ENCODE data around the gene OR8B3. TPM values are rescaled to one million over a fixed set of nuclear protein-coding genes. Genes with fewer than 3 reads are reported as not detected.

Gene OR8B3
- polyA plus RNA-seq, 1 of the 3 experiments (the other 2 are of a cell fraction): not detected

DNA sequence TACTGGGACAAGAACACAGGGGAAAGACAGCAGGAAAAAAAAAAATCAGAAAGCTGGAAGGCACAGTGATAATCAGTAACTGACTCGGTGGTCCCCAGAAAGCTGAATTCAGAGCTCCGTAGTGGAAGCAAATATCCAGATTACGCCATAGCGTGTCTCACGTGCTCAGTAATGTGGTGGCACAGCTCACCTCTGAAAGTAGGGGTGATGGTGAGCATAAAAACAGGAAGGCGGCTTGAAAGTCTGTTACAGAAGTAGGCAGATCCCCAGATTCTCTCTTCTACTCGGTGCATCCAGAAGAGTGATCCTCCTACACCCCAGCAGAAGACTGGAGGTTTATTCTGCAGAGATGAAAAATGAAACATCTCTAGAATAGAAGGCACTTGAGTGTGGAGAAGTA lies 11.1 kb upstream of the OR8B3 start:
- 7% methylated on average over 7 of the region's 7 CpGs for WGBS (ENCODE audit: low lambda C conversion rate)
- Histone ChIP-seq H3K4me2 (no peak overlapping the region), H3K79me2 (ENCODE audit: insufficient read depth) (no peaks in the 10 kb centered on the region), H3K9ac (no peak overlapping the region), H3F3A (replicated peaks; ENCODE audit: insufficient read depth) (no peaks in the 10 kb centered on the region), H2AFZ (ENCODE audit: low read depth) (no peak overlapping the region), H3K36me3 (replicated peaks in 1 of 2; ENCODE audit: control insufficient read depth in 1 of 2, insufficient read depth in 2 of 2, low read length in 1 of 2) (no peaks in the 10 kb centered on the region), H3K27ac (ENCODE audit: low read depth in 2 of 2, low read length in 1 of 2) (no peak overlapping the region), H3K4me3 (ENCODE audit: low read depth in 2 of 2, low read length in 1 of 2) (no peak overlapping the region), H3K27me3 (ENCODE audit: insufficient read depth) (peaks cover 19% of the 10 kb centered on the region; the same call in 1 of the 2 replicates), H3K9me3 (no peaks in the 10 kb centered on the region), H3K9me2 (no peaks in the 10 kb centered on the region), H3K4me1 (ENCODE audit: control insufficient read depth in 1 of 2, insufficient read depth in 2 of 2, low read depth in 1 of 2, low read length in 1 of 2) (no peaks in the 10 kb centered on the region; a peak in 1 of 4 replicates), H4K20me1 (ENCODE audit: insufficient read depth) (no peaks in the 10 kb centered on the region)
- ChIA-PET POLR2A (no interaction called here), CTCF (no interaction called here)
- no peak for DNase-seq
- TF ChIP-seq NRF1 (IDR thresholded peaks at IDR 0.05; ENCODE audit: low read depth, low read length): no peak
- no peak for TF ChIP-seq RFX5 (IDR thresholded peaks at IDR 0.05; ENCODE audit: low read length)
- TF ChIP-seq EZH2phosphoT487 (IDR thresholded peaks at IDR 0.05; ENCODE audit: borderline replicate concordance, low read depth): no peak
- no peak for TF ChIP-seq FOXJ3 (CRISPR knock-in tag; IDR thresholded peaks at IDR 0.05)
- TF ChIP-seq GATA2 (CRISPR knock-in tag; IDR thresholded peaks at IDR 0.05): no peak
- TF ChIP-seq TAF1 (IDR thresholded peaks at IDR 0.05; ENCODE audit: borderline replicate concordance, low read depth, low read length): no peak
- TF ChIP-seq, protein P1, sequence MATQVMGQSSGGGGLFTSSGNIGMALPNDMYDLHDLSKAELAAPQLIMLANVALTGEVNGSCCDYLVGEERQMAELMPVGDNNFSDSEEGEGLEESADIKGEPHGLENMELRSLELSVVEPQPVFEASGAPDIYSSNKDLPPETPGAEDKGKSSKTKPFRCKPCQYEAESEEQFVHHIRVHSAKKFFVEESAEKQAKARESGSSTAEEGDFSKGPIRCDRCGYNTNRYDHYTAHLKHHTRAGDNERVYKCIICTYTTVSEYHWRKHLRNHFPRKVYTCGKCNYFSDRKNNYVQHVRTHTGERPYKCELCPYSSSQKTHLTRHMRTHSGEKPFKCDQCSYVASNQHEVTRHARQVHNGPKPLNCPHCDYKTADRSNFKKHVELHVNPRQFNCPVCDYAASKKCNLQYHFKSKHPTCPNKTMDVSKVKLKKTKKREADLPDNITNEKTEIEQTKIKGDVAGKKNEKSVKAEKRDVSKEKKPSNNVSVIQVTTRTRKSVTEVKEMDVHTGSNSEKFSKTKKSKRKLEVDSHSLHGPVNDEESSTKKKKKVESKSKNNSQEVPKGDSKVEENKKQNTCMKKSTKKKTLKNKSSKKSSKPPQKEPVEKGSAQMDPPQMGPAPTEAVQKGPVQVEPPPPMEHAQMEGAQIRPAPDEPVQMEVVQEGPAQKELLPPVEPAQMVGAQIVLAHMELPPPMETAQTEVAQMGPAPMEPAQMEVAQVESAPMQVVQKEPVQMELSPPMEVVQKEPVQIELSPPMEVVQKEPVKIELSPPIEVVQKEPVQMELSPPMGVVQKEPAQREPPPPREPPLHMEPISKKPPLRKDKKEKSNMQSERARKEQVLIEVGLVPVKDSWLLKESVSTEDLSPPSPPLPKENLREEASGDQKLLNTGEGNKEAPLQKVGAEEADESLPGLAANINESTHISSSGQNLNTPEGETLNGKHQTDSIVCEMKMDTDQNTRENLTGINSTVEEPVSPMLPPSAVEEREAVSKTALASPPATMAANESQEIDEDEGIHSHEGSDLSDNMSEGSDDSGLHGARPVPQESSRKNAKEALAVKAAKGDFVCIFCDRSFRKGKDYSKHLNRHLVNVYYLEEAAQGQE (IDR thresholded peaks at IDR 0.05; ENCODE audit: low read depth, low read length): no peak
- no peak for TF ChIP-seq EP300 (IDR thresholded peaks at IDR 0.05; ENCODE audit: borderline replicate concordance in 1 of 2, low read depth in 1 of 2, low read length in 1 of 2)
- TF ChIP-seq, protein P2, sequence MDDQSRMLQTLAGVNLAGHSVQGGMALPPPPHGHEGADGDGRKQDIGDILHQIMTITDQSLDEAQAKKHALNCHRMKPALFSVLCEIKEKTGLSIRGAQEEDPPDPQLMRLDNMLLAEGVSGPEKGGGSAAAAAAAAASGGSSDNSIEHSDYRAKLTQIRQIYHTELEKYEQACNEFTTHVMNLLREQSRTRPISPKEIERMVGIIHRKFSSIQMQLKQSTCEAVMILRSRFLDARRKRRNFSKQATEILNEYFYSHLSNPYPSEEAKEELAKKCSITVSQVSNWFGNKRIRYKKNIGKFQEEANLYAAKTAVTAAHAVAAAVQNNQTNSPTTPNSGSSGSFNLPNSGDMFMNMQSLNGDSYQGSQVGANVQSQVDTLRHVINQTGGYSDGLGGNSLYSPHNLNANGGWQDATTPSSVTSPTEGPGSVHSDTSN (IDR thresholded peaks at IDR 0.05): no peak
- TF ChIP-seq MEF2A (IDR thresholded peaks at IDR 0.05; ENCODE audit: borderline replicate concordance, low read depth): no peak

DNA sequence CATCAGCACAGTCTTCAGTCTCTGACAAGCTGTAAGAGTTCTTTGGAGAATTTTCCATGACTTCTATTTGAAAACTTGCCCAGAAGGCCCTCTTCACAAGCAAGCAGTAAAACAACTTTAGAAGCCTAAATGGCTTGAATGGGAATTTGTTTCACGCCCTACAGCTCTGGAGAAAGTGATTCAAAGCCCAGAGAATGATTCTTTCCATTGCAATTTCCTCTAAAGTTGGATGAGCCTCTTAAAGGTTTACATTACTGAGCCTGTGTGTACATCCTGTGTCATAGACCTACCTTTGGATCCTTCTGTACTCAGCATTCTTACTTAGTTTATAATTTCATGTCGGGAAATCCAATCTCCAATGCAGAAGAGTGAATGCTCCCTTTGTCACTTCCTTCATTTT lies 6.8 kb upstream of the OR8B3 start:
- H3K9me3 ChIP-seq: no peaks in the 10 kb centered on the region
- H3K4me3 ChIP-seq (ENCODE audit: low read depth in 2 of 2, low read length in 1 of 2): no peak overlapping the region
- H2AFZ ChIP-seq (ENCODE audit: low read depth): no peak overlapping the region
- no peaks in the 10 kb centered on the region for H3K79me2 ChIP-seq (ENCODE audit: insufficient read depth)
- no peak overlapping the region for H3K27ac ChIP-seq (ENCODE audit: low read depth in 2 of 2, low read length in 1 of 2)
- no peak overlapping the region for H3K9ac ChIP-seq
- no peaks in the 10 kb centered on the region for H3K9me2 ChIP-seq
- H3F3A ChIP-seq (replicated peaks; ENCODE audit: insufficient read depth): no peaks in the 10 kb centered on the region
- H3K36me3 ChIP-seq (replicated peaks in 1 of 2; ENCODE audit: control insufficient read depth in 1 of 2, insufficient read depth in 2 of 2, low read length in 1 of 2): no peaks in the 10 kb centered on the region
- TF ChIP-seq CHD2 (IDR thresholded peaks at IDR 0.05; ENCODE audit: low read length, partially characterized antibody) (no peak), POLR2AphosphoS5 (IDR thresholded peaks at IDR 0.05; ENCODE audit: low read depth, low read length) (no peak), EZH2phosphoT487 (IDR thresholded peaks at IDR 0.05; ENCODE audit: borderline replicate concordance, low read depth) (no peak), RCOR1 (IDR thresholded peaks at IDR 0.05; ENCODE audit: low read length) (no peak), RXRA (IDR thresholded peaks at IDR 0.05; ENCODE audit: borderline replicate concordance, low read depth) (no peak), SMC3 (IDR thresholded peaks at IDR 0.05; ENCODE audit: low read depth, low read length) (no peak), TAF1 (IDR thresholded peaks at IDR 0.05; ENCODE audit: borderline replicate concordance, low read depth, low read length) (no peak), GATA2 (CRISPR knock-in tag; IDR thresholded peaks at IDR 0.05) (no peak), RFX5 (IDR thresholded peaks at IDR 0.05; ENCODE audit: low read length) (no peak), ELF1 (IDR thresholded peaks at IDR 0.05) (no peak)
- TF ChIP-seq, protein P3, sequence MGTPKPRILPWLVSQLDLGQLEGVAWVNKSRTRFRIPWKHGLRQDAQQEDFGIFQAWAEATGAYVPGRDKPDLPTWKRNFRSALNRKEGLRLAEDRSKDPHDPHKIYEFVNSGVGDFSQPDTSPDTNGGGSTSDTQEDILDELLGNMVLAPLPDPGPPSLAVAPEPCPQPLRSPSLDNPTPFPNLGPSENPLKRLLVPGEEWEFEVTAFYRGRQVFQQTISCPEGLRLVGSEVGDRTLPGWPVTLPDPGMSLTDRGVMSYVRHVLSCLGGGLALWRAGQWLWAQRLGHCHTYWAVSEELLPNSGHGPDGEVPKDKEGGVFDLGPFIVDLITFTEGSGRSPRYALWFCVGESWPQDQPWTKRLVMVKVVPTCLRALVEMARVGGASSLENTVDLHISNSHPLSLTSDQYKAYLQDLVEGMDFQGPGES (IDR thresholded peaks at IDR 0.05; ENCODE audit: low read depth, low read length): no peak
- TF ChIP-seq, protein P4, sequence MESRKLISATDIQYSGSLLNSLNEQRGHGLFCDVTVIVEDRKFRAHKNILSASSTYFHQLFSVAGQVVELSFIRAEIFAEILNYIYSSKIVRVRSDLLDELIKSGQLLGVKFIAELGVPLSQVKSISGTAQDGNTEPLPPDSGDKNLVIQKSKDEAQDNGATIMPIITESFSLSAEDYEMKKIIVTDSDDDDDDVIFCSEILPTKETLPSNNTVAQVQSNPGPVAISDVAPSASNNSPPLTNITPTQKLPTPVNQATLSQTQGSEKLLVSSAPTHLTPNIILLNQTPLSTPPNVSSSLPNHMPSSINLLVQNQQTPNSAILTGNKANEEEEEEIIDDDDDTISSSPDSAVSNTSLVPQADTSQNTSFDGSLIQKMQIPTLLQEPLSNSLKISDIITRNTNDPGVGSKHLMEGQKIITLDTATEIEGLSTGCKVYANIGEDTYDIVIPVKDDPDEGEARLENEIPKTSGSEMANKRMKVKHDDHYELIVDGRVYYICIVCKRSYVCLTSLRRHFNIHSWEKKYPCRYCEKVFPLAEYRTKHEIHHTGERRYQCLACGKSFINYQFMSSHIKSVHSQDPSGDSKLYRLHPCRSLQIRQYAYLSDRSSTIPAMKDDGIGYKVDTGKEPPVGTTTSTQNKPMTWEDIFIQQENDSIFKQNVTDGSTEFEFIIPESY (IDR thresholded peaks at IDR 0.05; ENCODE audit: borderline replicate concordance, low read depth): no peak
- H4K20me1 ChIP-seq (ENCODE audit: insufficient read depth): no peaks in the 10 kb centered on the region
- no peak for DNase-seq
- H3K4me2 ChIP-seq: no peak overlapping the region
- ChIA-PET CTCF (interaction anchor here (1.0 kb wide), 1 partner anchor 10 kb away, joined by 3 read pairs; no protein-coding TSS in a partner anchor), POLR2A (no interaction called here)
- H3K4me1 ChIP-seq (ENCODE audit: control insufficient read depth in 1 of 2, insufficient read depth in 2 of 2, low read depth in 1 of 2, low read length in 1 of 2): no peaks in the 10 kb centered on the region; a peak in 1 of 4 replicates
- WGBS (ENCODE audit: low lambda C conversion rate): 0% methylated on average over 2 of the region's 2 CpGs
- peaks cover 10% of the 10 kb centered on the region; the same call in 1 of the 2 replicates for H3K27me3 ChIP-seq (ENCODE audit: insufficient read depth)
